Measurements from ENCODE around the gene TMEM150C.

The TMEM150C gene

DNA sequence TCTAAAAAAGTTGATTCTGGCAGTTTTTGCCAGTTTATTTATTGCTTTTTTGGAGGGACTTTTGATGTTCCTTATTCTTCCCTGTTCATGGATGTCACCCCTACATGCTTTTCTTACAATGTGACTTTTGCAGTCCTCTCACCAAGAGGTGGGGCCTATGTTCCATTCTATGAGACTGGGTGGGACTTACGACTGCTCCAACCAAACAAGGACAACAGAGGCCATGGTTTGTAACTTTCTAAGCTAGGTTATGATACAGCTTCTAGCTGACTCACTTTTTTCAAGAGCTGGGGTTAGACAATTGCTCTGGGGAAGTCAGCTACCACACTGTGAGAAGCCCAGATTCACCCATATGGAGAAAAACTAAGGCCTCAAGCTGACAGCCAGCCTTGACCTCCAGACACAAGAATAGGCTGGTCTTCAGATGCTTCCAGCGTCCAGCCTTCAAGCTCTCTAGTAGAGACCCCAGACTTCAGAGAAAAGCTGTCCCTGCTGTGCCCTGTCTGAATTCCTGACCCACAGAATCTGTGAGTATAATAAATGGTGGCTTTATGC is 91.9 kb downstream of the TMEM150C start:
- peak; percentile 17 for DNase-seq

DNA sequence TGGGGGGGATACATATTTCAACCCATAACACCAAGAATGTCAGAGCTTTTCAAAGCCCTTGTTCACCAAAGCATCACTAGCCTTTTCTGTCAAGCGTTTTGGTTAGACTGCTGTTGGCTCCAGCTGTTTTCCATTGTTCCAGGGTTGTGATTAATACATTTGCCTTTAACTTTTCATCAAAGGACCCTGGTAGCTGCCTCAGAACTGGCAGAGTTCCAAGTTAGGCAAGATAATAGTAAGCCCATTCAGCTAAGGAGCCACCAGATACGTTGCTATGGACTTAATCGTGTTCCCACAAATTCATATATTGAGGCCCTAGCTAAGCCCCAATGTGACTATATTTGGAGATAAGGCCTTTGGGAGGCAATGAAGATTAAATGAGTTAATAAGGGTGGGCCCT is 94.3 kb downstream of the TMEM150C start:
- peak; percentile 25 for DNase-seq

DNA sequence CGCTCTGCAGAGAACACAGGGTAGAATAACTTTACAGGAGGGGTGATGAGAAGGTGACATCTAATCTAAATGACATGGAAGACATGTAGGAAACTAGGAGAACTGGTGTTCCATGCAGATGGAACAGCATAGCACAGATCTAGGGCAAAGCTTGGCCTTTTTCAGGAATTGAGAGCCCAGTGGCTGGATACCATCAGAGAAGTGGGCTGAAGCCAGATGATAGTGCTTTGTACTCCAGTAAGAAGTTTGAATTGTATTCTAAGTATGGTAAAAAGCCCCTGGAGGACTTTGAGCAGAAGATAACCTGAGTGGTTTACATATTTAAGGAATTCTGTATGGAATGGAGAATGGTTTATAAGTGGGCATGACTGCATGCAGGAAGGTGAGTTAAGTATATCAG is 98.6 kb downstream of the TMEM150C start:
- DNase-seq: no peak

DNA sequence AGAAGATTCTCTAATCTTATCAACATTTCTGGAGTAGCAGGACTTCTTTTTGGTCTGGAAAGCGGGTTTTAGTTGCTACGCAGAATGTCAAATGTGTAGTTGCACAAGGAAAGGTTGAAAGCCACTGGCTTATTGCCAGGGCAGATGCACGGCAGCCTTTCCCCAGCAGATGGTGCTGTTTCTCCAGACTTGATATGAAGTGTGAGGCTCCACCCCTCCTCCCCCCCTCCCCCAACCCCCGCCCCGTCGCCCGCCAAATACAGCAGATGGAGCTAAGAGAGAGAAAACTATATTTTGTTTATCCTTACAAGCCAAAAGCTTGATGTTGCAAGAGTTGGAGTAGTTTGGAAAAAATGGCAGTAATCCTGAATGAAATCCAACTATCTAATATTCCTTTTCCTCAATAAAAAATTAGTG is 99.4 kb downstream of the TMEM150C start:
- DNase-seq: peak; percentile 93

DNA sequence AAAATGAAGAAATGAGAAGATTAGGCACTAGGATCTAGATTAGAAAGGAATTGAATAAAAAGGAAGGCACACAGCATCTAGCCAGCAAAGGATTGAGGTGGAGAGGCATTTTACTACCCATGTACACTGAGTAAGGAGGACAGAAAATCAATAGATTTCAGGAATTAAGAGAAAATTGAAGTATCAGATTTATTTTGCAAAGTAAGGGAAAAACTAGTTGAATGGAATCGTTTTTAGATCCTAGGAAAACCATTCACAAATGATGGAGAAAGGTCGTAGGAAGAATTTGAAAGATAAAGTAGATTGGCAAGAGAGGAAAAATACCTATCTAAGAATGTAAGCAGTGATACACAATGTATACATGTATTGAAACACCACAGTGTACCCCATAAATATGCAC is 100.1 kb downstream of the TMEM150C start:
- no peak for DNase-seq

DNA sequence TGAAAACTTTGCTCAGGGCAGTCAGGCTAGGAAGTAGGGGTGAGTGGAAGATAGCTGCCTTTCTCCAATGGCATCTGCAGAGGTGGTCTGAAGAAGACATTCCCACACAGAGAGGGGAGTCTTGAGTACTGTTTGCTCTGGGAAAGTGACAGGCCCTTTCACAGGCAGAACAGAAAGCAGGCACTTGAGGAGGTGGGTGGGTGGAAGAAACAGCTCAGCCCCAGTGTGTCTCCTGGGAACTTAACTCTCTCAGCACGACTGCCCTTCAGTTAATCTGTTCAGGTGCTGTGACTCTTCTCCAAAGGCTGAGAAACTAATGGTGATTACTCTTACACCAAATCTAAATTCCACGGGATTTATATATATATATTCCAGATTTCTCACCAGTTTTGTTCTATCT is 103.1 kb downstream of the TMEM150C start:
- no peak for DNase-seq

DNA sequence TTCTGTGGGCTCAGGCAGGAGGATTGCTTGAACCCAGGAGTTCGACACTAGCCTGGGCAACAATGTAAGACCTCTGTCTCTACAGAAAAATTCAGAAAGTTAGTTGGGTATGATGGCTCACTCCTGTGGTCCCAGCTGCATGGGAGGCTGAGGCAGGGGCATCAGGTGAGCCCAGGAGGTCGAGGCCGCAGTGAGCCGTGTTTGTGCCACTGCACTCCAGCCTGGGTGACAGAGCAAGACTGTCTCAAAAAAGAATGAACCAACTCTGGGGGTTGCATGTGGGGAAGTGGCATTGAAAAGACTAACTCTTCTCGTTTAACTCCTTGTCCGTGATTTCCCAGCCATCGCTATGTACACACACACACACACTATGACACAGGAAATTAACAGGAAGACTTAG is 104.5 kb downstream of the TMEM150C start:
- no peak for DNase-seq

DNA sequence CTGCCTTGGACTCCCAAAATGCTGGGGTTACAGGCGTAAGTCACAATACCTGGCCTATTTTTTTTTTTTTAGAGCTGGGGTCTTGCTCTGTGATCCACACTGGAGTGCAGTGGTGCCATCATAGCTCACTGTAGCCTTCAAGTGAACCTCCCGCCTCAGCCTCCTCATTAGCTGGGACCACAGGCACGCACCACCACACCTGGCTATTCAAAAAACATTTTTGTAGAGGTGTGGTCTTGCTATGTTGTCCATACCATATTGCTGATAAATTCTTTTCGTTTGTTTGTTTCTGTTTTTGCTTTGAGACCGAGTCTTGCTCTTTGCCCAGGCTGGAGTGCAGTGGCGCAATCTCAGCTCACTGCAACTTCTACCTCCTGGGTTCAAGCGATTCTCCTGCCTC is 109.8 kb downstream of the TMEM150C start:
- no peak for DNase-seq

DNA sequence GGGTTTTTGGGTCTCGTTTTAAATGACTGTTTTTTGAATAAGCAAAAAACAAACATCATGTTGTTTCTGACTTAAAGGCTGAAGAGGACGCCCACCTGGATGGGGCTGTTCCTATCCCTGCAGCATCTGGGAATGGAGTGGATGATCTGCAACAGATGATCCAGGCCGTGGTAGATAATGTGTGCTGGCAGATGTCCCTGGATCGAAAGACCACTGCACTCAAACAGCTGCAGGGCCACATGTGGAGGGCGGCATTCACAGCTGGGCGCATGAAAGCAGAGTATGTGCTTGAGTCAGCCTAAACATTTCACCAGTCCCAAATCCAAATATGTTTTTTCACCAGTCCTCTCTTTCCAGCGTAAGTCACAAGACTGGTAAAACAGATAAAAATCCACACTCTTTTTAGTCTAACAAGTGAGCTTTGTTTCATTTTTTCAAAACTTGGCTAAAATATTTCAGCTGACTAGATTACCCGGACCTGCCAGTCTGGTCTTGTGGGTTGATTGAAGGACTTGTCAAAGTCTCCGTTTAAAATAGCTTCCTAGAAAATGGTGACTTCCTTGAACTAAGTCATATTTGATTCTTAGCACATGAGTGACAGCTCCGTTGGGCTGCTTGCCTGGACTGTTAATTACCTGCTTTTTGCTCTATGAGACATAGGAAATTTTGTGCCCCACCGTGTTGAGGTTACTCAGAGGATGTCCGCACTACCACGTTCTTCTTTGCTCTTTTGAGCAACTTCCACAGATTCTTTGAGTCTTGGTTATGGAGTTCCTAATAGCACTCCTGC is 110.6 kb downstream of the TMEM150C start:
- no peak for DNase-seq

DNA sequence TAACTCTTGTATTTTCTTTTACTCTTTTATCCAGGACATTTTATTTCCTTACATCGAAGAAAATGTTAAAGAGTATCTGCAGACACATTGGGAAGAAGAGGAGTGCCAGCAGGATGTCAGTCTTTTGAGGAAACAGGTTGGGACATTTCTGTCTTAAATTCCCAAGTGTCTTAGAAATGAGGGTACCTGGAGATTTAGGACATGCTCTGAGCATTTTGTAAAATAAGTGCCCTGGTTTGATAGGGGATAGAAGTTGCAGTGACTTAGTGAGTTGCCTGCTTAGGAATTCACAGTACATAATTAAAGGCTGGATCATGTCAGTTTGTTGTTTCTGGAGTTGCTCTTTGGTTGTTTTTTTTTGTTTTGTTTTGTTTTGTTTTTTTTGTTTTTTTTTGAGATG is 113.9 kb downstream of the TMEM150C start:
- no peak for DNase-seq

DNA sequence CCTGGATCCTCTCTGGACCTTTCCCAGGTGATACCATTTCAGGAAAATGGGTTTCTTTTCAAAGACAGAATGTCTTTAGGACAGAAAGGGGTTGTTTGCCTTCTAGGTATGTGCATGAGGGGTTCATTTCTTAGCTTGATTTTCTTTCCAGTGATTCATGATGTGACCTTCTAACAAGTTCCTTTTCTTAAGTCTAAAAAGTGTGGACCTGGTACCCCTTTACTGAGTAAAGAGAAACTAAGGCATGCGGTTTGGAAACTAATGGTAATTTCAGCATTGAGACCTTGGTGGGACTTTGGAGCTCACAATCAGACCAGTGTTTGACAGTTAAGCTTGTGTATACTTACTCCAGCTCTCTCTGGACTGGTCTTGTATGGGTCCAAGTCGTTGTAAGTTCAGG is 122.7 kb downstream of the TMEM150C start:
- DNase-seq: no peak

DNA sequence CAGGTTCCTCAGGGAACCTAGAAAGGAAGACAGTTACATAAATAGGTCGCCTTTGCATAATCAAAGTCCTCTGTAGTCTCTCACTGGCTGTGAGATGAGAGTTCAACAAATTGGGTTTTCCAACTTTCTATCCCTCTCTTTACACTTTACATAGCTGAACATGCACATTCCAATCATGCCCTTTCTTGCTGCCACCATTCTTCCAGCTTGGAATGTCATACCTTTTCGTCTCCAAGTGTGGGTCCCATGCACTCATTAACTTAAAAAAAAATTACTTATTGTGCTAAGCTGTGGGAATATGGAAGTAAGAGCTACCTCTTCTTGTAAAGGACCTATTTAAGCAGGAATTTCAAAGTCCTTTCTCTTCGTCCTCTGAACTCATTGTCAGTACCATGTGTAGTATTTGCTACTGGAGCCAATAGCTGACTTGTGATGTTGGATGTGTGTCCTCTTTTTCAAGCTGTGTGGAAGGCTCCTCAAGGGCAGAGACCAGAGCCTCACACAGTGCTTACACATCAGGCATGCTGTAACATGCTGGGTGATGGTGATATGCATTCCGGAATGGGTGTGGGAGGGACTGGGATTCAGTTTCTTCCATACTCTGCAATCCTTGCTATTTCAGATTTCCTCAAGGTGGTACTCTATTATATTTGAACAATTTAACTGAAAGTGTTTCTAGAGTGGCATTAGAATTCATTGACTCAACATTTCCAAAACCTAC is 124.3 kb downstream of the TMEM150C start:
- no peak for DNase-seq

DNA sequence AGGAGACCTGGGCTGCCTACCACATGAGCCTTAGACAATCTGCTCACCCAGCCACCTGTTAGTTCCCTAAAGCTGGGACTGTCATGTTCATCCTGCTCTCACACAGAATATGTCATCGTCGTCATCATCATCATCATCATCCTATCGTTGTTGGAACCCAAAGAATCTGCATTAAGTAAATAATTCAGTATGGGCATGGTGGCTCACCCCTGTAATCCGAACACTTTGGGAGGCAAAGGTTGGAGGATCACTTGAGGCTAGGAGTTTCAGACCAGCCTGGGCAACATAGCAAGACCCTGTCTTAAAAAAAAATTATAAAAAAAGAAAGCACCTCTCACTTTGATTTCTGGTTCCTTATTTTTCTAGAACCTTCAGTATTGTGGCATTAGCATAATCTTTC is 125.0 kb downstream of the TMEM150C start:
- DNase-seq: no peak

DNA sequence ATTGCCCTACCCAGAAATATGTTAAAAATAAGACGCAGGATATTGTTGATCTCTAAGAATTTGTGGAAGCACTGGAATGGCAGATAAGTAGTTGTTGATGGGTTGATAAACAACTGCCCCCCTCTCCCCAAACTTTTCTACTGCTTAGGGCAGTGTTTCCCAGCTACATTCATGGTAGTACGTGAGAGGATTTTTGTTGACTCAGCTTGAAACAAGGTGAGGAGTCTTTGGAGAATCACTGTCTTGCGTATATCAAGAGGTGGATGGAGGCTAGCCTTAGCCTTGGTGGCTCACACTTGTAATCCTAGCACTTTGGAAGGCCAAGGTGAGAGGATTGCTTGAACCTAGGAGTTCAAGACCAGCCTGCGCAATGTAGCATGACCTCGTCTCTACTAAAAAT is 125.7 kb downstream of the TMEM150C start:
- no peak for DNase-seq

DNA sequence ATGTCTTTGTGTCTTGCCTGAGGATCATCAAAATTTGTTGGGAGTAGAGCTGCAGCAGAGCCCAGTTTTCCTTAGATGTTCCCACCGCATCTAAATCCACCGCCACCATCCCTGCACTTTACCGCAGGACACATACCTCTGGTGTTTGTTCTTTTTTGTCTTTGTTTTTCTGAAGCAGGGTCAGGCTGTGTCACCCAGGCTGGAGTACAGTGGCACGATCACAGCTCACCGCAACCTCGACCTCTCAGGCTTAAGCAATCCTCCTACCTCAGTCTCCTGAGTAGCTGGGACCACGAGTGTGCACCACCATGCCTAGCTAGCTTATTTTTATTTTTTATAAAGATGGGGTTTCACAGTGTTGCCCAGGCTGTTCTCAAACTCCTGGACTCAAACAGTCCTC is 126.8 kb downstream of the TMEM150C start:
- no peak for DNase-seq

DNA sequence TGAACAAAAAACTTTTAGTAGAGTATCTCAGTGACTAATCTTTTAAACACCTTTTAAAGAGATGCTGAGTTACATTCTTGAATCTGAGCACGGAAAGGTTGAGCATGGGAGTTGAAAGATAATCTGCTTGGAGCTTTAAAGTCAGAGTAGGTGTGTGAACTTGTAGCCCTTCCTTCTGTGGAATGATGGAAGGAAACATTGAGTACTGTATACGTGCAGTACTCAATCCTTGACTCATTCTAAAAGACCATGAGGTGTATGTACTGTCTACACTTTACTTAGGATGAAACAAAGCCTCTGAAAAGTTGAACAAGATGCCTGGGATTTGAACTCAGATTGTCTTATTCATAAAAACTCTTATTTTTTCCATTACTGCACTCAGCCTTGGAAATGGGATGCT is 128.0 kb downstream of the TMEM150C start:
- no peak for DNase-seq
